Astrocyte of the cerebellum (primary cell): Measurements from ENCODE around the gene MARK1.

Experiments
- DNase-seq: peaks from one replicate; pipeline ENCODE4 v3.0.0-alpha.2; 2011; ENCODE audit warnings: low read depth
- H3K4me3 ChIP-seq: 2 replicates; pipeline ENCODE4 v1.5.1; 2011; ENCODE audit warnings: mild to moderate bottlenecking, low read depth, low read length, moderate library complexity
- in situ Hi-C: cut with HindIII; loops from 2 replicates; pipeline ENCODE4 v1.10.0; 2017; ENCODE audit warnings: low sequenced_read_pairs
- TF ChIP-seq, protein P1 (sequence below): IDR thresholded peaks from 2 replicates; pipeline ENCODE4 v1.5.1; 2012; ENCODE audit warnings: low read length, low read depth, moderate library complexity, mild to moderate bottlenecking; ENCODE audit errors: missing control alignments

MARK1 gene

GRCh38 chr1:220690140-220691052 is 162.5 kb downstream of the MARK1 start, which contains the start of gene C1orf115:
Gene C1orf115, plus strand, starts transcription at chr1:220690363. Its CDS starts 40 bp downstream, at chr1:220690403.
- in situ Hi-C loops = no loop called here
- TF ChIP-seq, protein P1, sequence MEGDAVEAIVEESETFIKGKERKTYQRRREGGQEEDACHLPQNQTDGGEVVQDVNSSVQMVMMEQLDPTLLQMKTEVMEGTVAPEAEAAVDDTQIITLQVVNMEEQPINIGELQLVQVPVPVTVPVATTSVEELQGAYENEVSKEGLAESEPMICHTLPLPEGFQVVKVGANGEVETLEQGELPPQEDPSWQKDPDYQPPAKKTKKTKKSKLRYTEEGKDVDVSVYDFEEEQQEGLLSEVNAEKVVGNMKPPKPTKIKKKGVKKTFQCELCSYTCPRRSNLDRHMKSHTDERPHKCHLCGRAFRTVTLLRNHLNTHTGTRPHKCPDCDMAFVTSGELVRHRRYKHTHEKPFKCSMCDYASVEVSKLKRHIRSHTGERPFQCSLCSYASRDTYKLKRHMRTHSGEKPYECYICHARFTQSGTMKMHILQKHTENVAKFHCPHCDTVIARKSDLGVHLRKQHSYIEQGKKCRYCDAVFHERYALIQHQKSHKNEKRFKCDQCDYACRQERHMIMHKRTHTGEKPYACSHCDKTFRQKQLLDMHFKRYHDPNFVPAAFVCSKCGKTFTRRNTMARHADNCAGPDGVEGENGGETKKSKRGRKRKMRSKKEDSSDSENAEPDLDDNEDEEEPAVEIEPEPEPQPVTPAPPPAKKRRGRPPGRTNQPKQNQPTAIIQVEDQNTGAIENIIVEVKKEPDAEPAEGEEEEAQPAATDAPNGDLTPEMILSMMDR = peak; percentile 92
- peak within 1 kb of the TSS; percentile 50 for H3K4me3 ChIP-seq

GRCh38 chr1:220691053-220691684 is 163.2 kb downstream of the MARK1 start:
- TF ChIP-seq, protein P1 = no peak
- DNase-seq = no peak
- in situ Hi-C loops = no loop called here
- H3K4me3 ChIP-seq = peak overlapping the region; percentile 50

More at GRCh38 chr1:220690140-220691052, 162.5 kb downstream of the MARK1 start, which contains the start of gene C1orf115:
- no peak for DNase-seq

GRCh38 chr1:220692436-220693228 is 164.7 kb downstream of the MARK1 start:
- no peak for DNase-seq
- TF ChIP-seq, protein P1 = no peak
- in situ Hi-C loops = no loop called here

DNA sequence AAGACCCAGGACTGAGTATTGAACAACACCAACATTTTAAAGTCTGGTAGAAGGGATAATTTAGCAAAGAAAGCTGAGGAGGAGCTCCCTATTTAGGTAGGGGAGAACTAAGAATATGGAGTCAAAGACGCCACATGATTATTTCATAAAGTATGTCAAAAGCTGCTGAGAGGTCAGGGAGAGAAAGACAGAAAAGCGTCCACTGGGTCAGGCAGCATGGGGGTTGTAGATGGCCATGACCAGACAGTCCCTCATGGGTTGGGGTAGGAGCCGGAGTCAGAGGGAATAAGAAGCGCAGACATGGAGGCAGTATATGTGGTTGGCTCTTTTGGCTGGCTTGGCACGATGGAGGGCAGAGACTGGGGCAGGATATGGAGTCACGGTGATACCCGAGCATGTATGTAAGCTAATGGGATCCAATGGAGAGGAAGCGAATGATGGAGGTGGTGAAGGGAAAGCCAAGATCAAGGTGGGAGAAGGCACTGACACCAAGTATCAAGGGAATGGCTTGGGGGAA is 167.0 kb downstream of the MARK1 start:
- no peak overlapping the region for H3K4me3 ChIP-seq
- DNase-seq = no peak
- in situ Hi-C loops = no loop called here
- TF ChIP-seq, protein P1 = no peak

More at GRCh38 chr1:220692436-220693228, 164.7 kb downstream of the MARK1 start:
- no peak overlapping the region for H3K4me3 ChIP-seq

- TF ChIP-seq, protein P1 = no peak
- in situ Hi-C loops = no loop called here
- H3K4me3 ChIP-seq = no peak overlapping the region
- no peak for DNase-seq
Observed at GRCh38 chr1:220695426-220695825, 167.5 kb downstream of the MARK1 start.
